GM12801 (cell line): ENCODE results near the gene CST8.

ENCODE experiments used
- TF ChIP-seq, protein P1 (sequence below): IDR thresholded peaks from one replicate; pipeline ENCODE4 v1.5.1; 2011; ENCODE audit warnings: control low read depth; ENCODE audit not compliant: insufficient read length; ENCODE audit errors: extremely low read depth

CST8 gene

DNA sequence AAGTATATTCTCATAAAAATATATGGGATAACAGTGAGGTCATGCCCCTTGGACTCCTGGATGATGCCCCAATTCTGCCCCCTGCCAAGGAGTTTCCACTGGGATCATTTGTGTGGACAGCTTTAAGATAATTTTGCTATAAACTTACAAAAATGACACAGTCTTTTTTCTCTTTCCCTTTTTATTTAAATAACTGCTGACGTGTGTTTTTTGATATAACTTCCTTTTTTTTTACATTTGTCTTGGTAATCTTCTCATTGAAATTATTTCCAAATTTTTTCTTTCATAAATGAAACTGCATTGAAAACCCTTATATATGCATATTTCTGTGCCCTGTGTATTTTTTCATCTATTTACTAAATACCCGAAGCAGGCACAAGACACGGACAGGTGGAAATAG lies 46.1 kb downstream of the CST8 start:
- TF ChIP-seq, protein P1, sequence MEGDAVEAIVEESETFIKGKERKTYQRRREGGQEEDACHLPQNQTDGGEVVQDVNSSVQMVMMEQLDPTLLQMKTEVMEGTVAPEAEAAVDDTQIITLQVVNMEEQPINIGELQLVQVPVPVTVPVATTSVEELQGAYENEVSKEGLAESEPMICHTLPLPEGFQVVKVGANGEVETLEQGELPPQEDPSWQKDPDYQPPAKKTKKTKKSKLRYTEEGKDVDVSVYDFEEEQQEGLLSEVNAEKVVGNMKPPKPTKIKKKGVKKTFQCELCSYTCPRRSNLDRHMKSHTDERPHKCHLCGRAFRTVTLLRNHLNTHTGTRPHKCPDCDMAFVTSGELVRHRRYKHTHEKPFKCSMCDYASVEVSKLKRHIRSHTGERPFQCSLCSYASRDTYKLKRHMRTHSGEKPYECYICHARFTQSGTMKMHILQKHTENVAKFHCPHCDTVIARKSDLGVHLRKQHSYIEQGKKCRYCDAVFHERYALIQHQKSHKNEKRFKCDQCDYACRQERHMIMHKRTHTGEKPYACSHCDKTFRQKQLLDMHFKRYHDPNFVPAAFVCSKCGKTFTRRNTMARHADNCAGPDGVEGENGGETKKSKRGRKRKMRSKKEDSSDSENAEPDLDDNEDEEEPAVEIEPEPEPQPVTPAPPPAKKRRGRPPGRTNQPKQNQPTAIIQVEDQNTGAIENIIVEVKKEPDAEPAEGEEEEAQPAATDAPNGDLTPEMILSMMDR, result no peak

DNA sequence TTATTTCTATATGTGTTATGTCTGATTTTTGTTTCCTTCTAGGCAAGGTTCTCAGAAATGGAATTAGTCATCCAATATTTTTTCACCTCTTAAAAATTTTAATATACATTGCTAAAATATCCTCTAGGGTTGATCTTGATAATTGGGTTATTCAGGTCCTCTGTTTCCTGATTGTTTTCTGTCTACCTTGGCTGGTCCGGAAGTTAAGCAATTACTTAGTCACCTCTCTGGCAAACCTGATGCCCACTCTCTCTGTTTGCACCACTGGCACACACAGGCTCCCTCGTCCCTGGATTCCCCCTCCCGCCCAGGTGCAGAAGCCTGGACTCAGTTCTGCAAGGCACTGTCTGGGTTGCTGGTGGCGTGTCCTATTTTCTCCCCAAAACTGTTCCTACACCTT lies 49.7 kb downstream of the CST8 start:
- TF ChIP-seq, protein P1, result no peak

DNA sequence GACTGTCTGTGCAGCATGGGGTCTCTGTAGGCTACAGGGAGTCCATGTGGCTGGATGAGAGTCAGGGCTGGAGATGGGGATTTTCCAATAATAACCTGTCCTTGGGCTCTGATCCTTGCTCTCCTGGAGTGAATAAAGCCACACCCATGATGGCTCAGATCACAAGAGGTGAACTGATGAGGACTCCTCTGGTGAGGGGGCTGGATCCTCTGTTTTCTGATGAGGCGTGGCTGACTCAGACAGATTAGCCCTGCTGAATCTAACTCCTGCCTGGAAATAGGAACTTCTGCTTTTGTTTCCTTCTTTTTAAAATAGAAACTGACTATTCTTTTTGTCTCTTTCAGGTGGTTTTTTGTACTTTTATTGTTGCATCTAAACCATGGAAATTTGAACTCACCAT lies 50.4 kb downstream of the CST8 start:
- TF ChIP-seq, protein P1, result no peak

DNA sequence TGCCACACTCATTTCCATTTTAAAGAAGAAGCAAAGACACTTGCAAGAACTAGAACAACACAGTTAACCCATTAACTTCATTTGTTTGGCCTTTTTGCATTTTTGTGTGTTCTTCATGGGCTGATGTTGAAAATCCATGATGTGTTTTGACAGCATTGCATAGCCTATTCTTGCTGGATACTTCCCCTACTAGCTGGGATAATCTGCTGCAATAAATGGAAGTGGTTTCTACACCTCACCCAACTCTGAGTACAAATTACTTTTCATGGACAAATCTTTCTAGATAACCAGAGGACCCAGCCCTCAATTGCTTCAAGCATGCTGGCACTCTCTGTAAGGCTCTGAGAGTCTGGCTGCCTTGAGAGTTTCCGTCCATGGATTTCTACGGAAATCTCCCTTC lies 50.9 kb downstream of the CST8 start:
- TF ChIP-seq, protein P1, result no peak

DNA sequence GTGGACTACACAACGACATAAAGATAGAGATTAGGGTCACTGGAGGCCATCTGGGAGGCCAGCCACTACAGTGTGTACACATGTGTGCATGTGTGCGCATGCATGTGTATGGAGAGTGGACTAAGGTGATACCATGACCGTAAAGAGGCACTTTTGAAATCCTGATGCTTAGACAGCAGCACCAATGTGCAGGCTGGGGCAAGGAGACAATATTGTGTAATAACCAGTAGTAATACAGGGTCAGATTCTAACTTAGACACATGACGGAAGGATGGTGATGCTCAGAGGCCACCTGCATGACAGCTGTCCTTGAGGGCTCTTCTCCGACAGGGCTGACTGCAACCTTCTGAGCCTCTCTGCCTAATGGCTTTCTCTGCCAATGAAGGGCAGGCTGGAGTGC lies 51.9 kb downstream of the CST8 start:
- TF ChIP-seq, protein P1, result no peak

DNA sequence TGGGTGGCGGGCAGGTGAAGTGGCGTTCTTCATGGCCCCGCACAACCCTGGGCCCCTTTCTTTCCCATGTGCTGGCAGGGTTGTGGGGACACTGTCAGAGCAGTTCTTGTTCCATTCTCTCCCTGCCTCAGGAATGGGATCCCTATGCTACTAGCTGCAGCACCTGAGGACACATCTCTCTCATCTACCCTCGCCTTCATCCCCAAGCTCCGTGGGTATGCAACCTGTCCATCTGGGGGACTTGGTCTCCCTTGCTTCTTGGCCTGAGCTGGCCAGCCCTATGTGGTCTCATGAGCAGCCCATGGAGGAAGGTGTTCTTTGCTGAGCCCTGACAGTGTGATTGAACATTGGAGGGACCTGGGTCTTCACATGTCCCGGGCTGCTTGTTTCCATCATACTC lies 53.2 kb downstream of the CST8 start:
- TF ChIP-seq, protein P1, result no peak
